Osteocyte (in vitro differentiated cells): ENCODE results near the gene APH1B. TPM values are rescaled to one million over a fixed set of nuclear protein-coding genes. Genes with fewer than 3 reads are reported as not detected.

ENCODE experiments used
- DNase-seq: peaks from one replicate; pipeline ENCODE4 v3.0.0; 2021; ENCODE audit warnings: mixed read lengths; ENCODE audit not compliant: unreplicated experiment; ENCODE audit errors: extremely low spot score
- H3K27ac Mint-ChIP-seq: one replicate; pipeline ENCODE4 v1.8.0; 2021; ENCODE audit warnings: mild to moderate bottlenecking, mixed read lengths; ENCODE audit not compliant: unreplicated experiment
- H3K27me3 Mint-ChIP-seq: one replicate; pipeline ENCODE4 v1.8.0; 2021; ENCODE audit warnings: mixed read lengths; ENCODE audit not compliant: unreplicated experiment
- H3K36me3 Mint-ChIP-seq: one replicate; pipeline ENCODE4 v1.8.0; 2021; ENCODE audit warnings: mixed read lengths; ENCODE audit not compliant: unreplicated experiment
- H3K4me1 Mint-ChIP-seq: one replicate; pipeline ENCODE4 v1.8.0; 2021; ENCODE audit warnings: mixed read lengths; ENCODE audit not compliant: unreplicated experiment
- H3K4me3 Mint-ChIP-seq: one replicate; pipeline ENCODE4 v1.8.0; 2021; ENCODE audit warnings: mild to moderate bottlenecking, moderate library complexity, mixed read lengths; ENCODE audit not compliant: unreplicated experiment
- H3K9me3 Mint-ChIP-seq: one replicate; pipeline ENCODE4 v1.8.0; 2021; ENCODE audit warnings: mixed read lengths; ENCODE audit not compliant: unreplicated experiment
- total RNA-seq: library from RNA; stranded (reverse); gene quantifications from 2 replicates; pipeline ENCODE4 v1.2.1, GENCODE V29; 2021
- TF ChIP-seq, protein P1 (sequence below): fragments of 200-600 bp; sonication (generic); IDR thresholded peaks from 2 replicates; pipeline ENCODE4 v1.5.0; 2021; ENCODE audit warnings: antibody characterized with exemption, mild to moderate bottlenecking, moderate library complexity

APH1B gene
- total RNA-seq, 1 donor from 2014 or later: 13.9 TPM

DNA sequence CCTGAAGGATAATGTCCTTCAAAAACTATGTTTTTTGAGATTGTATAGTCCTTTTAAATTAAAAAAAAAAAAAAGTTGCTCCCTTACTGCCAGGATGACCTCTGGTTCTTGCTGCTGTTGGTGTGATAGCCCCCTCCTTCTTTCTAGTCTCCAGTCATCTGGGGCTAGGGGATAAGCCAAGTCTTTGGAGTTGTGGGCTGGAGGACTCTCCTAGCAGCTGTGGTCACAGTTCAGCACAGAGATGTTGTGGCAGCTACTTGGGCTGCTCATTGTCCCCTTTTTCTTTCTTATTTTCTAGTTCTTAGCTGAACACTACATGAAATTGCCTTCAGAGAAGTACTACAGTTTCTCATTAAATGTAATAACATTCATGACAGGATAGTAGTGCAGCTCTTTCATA is 39.2 kb upstream of the APH1B start:
- Mint-ChIP-seq H3K4me1 (peaks cover 52% of the 10 kb centered on the region), H3K27me3 (no peaks in the 10 kb centered on the region), H3K4me3 (no peak overlapping the region), H3K27ac (no peak overlapping the region), H3K9me3 (no peaks in the 10 kb centered on the region), H3K36me3 (no peaks in the 10 kb centered on the region)
- no peak for DNase-seq
- TF ChIP-seq, protein P1, sequence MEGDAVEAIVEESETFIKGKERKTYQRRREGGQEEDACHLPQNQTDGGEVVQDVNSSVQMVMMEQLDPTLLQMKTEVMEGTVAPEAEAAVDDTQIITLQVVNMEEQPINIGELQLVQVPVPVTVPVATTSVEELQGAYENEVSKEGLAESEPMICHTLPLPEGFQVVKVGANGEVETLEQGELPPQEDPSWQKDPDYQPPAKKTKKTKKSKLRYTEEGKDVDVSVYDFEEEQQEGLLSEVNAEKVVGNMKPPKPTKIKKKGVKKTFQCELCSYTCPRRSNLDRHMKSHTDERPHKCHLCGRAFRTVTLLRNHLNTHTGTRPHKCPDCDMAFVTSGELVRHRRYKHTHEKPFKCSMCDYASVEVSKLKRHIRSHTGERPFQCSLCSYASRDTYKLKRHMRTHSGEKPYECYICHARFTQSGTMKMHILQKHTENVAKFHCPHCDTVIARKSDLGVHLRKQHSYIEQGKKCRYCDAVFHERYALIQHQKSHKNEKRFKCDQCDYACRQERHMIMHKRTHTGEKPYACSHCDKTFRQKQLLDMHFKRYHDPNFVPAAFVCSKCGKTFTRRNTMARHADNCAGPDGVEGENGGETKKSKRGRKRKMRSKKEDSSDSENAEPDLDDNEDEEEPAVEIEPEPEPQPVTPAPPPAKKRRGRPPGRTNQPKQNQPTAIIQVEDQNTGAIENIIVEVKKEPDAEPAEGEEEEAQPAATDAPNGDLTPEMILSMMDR: no peak

DNA sequence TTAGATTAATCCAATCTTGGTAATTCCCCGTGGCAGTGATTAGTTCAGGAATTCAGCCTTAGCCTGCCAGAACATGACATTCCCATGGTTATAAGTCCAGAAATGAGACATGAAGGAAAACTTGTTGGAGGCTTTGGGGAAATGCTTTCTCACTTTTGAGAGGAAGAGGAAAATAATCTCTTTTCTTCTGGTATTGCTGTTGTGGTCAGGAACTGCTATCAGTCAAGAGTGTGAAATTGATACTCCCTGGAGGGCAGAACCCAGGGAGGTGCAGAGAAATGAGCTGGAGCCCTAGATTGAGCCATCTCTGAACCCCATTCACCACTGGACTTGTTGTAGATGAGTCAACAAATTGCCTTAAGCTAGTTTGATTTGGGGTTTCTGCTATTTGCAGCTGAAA is 38.6 kb upstream of the APH1B start:
- TF ChIP-seq, protein P1: no peak
- H3K4me1 Mint-ChIP-seq: peaks cover 52% of the 10 kb centered on the region
- peaks cover 2% of the 10 kb centered on the region for H3K36me3 Mint-ChIP-seq
- no peak for DNase-seq
- H3K27ac Mint-ChIP-seq: peak overlapping the region; percentile 76
- no peaks in the 10 kb centered on the region for H3K9me3 Mint-ChIP-seq
- no peaks in the 10 kb centered on the region for H3K27me3 Mint-ChIP-seq
- H3K4me3 Mint-ChIP-seq: no peak overlapping the region

DNA sequence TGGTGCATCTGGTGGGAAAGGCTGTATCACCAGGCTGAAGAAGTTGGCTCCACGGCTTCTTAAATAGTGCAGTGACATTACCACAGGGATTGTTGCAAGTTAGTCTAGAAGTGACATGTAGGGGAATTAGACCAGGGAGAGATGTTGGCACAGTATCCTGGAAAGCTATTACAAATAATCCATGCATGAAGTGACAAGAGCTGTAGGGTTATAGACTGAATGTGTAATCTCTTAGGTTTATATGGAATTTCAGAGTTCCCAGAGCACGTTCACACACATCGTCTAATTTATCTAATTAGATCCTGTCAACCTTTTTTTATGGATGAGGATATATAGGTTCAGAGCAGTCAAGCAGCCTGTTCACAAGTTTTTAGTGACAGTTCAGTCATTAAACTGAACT is 37.3 kb upstream of the APH1B start:
- DNase-seq: no peak
- H3K36me3 Mint-ChIP-seq: peaks cover 2% of the 10 kb centered on the region
- H3K4me3 Mint-ChIP-seq: no peak overlapping the region
- H3K9me3 Mint-ChIP-seq: no peaks in the 10 kb centered on the region
- peak overlapping the region; percentile 8 for H3K27ac Mint-ChIP-seq
- H3K27me3 Mint-ChIP-seq: no peaks in the 10 kb centered on the region
- H3K4me1 Mint-ChIP-seq: peaks cover 52% of the 10 kb centered on the region
- TF ChIP-seq, protein P1: no peak

DNA sequence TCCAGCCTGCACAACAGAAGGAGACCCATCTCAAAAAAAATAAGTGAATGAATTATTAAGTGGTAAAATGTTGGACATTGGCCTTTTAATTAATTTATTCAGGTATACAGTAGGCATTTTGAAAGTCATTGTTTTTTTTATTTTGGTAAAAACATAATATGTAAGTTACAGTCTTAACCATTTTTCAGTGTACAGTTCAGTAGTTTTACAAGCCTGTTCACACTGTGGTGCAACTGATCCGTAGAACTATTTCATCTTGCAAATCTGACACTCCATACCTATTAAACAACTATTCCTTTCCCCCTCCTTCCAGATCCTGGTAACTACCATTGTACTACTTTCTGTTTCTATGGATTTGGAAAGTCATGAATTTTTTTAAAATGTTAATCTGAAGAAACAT is 36.1 kb upstream of the APH1B start:
- Mint-ChIP-seq H3K27ac (no peak overlapping the region), H3K4me3 (no peak overlapping the region), H3K27me3 (no peaks in the 10 kb centered on the region), H3K36me3 (peaks cover 2% of the 10 kb centered on the region), H3K4me1 (peaks cover 48% of the 10 kb centered on the region), H3K9me3 (no peaks in the 10 kb centered on the region)
- DNase-seq: no peak
- TF ChIP-seq, protein P1: no peak

DNA sequence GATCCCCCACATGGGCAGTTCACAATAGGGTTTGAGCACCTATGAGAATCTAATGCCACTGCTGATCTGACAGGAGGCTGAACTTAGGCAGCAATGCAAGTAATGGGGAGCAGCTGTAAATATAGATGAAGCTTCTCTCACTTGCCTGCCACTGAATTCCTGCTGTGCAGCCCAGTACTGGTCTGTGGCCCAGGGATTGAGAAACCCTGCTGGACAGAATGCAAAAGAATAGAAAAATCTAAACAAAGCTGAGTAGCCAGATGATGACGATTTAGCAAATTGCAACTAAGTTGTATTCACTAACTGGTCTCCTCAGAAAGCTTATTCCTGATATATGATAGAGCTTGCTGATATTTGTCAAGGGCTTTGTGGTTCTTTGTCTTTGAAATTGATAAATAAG is 34.3 kb upstream of the APH1B start:
- DNase-seq: no peak
- Mint-ChIP-seq H3K27ac (no peak overlapping the region), H3K36me3 (peaks cover 4% of the 10 kb centered on the region), H3K9me3 (no peaks in the 10 kb centered on the region), H3K4me3 (no peak overlapping the region), H3K27me3 (no peaks in the 10 kb centered on the region), H3K4me1 (peaks cover 42% of the 10 kb centered on the region)
- TF ChIP-seq, protein P1: no peak
